Right lobe of liver (tissue), 6 donors: ENCODE data around the gene RPSA. TPM values are rescaled to one million over a fixed set of nuclear protein-coding genes. Genes with fewer than 3 reads are reported as not detected.

Experiments used
- ATAC-seq, 4 donors: fragments of 200-7000 bp; cut with Tn5 transposase; one replicate each; pipeline ENCODE4 v1.9.1; 2020; ENCODE audit warnings: mild to moderate bottlenecking in 4 of 4, moderate library complexity in 4 of 4
- DNase-seq, 3 donors: peaks; one replicate each; pipeline ENCODE4 v3.0.0-alpha.2; 2020
- H3K27ac ChIP-seq, 3 donors: fragments of 200-600 bp; one replicate each; pipeline ENCODE4 v1.8.0; 2022
- H3K27me3 ChIP-seq, 2 donors: fragments of 200-600 bp; one replicate each; pipeline ENCODE4 v1.8.0; 2022
- H3K36me3 ChIP-seq, 4 donors: fragments of 200-600 bp; sonication (generic) in 1 of 4; one replicate each; pipeline versions ENCODE4 v1.5.1 to v1.8.0; 2017 to 2022; ENCODE audit warnings: control low read depth in 1 of 4
- H3K4me1 ChIP-seq, 4 donors: fragments of 200-600 bp; sonication (generic) in 1 of 4; one replicate each; pipeline versions ENCODE4 v1.5.1 to v1.8.0; 2017 to 2022; ENCODE audit warnings: control low read depth in 1 of 4
- H3K4me3 ChIP-seq, 3 donors: fragments of 200-600 bp; one replicate each; pipeline ENCODE4 v1.8.0; 2022
- H3K9me3 ChIP-seq, 4 donors: fragments of 200-600 bp; sonication (generic) in 1 of 4; one replicate each; pipeline versions ENCODE4 v1.5.1 to v1.8.0; 2017 to 2022; ENCODE audit warnings: control low read depth in 1 of 4
- CTCF ChIP-seq, 4 donors: fragments of 200-600 bp in 3 of 4; fragments of 450-650 bp in 1 of 4; IDR thresholded peaks; one replicate each; pipeline versions ENCODE4 v1.5.1 to v1.8.0; 2016 to 2022; ENCODE audit warnings: antibody characterized with exemption in 4 of 4, mild to moderate bottlenecking in 2 of 4
- POLR2A ChIP-seq: fragments of 450-650 bp; IDR thresholded peaks from one replicate; pipeline ENCODE4 v1.6.1; 2017; ENCODE audit warnings: antibody characterized with exemption, mild to moderate bottlenecking
- WGBS: methylation state at CpG from one replicate; pipeline ENCODE4 v1.1.6; 2018; ENCODE audit warnings: low coverage, low lambda C conversion rate; ENCODE audit not compliant: insufficient coverage; ENCODE audit errors: missing lambda C conversion rate; 5-methylcytosine and 5-hydroxymethylcytosine counted together
- intact Hi-C, 2 donors: fragments of 100-400 bp; cut with DNase I; formaldehyde crosslinking; loops; one replicate each; pipeline versions ENCODE4 v1.11.2 to v1.14.1; 2022
- long read RNA-seq: library from polyadenylated mRNA; unstranded; transcript quantifications from one replicate; pipeline ENCODE4 v2.0.0, GENCODE V29; 2019
- total RNA-seq, 6 experiments: library from RNA; depleted of rRNA in 2 of 6; stranded (reverse); fragments of >200 nt in 2 of 6; fragmentation: NEBNext Ultra II Directional in 3 of 6; extraction: Animal tissue kit (Norgen Biotek cat#: 25700) in 3 of 6; gene quantifications; one replicate each; pipeline versions ENCODE4 v1.1.0 to v1.2.4, GENCODE V29; 2016 to 2023
- donor health status: DM: no; HTN: yes; CAD: no.
- donor health status: DM: no; HTN: no; CAD: no.
- donor health status: DM: no; HTN: no; CAD: no.
- donor health status: DM: no; HTN: yes; CAD: no.
- donor health status: DM: no; HTN: yes; CAD: no.

RPSA gene
- 100 to 1,000 TPM; 209 to 448 (median 268) TPM for total RNA-seq
- long read RNA-seq, transcript RPSA-201 (7 exons, 1,171 nt), result major isoform, 138 of 159 reads
- long read RNA-seq, partial matches to known transcripts, result 11 of 159 reads
- long read RNA-seq, other reads (novel, unspliced or antisense), result 6 of 159 reads

- ATAC-seq, result peak; percentile 94 to 98 (median 98)
- Histone ChIP-seq H3K4me1 (peaks cover 0 to 14% (median 3%) of the 10 kb centered on the region in 4 donors), H3K27me3 (no peaks in the 10 kb centered on the region), H3K9me3 (no peaks in the 10 kb centered on the region), H3K4me3 (peak within 1 kb of the TSS; percentile 74 to 96 (median 87)), H3K36me3 (peaks cover 0 to 36% (median 15%) of the 10 kb centered on the region in 4 donors), H3K27ac (peak within 1 kb of the TSS; percentile 67 to 78 (median 72))
- intact Hi-C loops, result no loop called here
- TF ChIP-seq POLR2A (peak; percentile 96), CTCF (IDR thresholded peaks at IDR 0.05) (peak; percentile 23 to 53 (median 42))
- peak; percentile 91 to 96 (median 95) for DNase-seq
- WGBS, result under 1% methylated on average over 41 of the region's 63 CpGs
These were observed at the start of gene RPSA for GRCh38 chr3:39406368-39407258. RPSA (plus strand) TSS chr3:39406720; CDS start chr3:39407654, 934 bp downstream.

GRCh38 chr3:39358333-39358732, 48.2 kb upstream of the RPSA start:
- ATAC-seq, result no peak

GRCh38 chr3:39361252-39361927, 45.1 kb upstream of the RPSA start:
- intact Hi-C loops, result no loop called here
- ATAC-seq, result no peak
- no peak for DNase-seq
- H3K4me1 ChIP-seq, result peaks cover 0 to 8% (median 0%) of the 10 kb centered on the region in 4 donors
- no peak overlapping the region for H3K27ac ChIP-seq
- H3K4me3 ChIP-seq, result no peak overlapping the region
- 63% methylated on average over 7 of the region's 8 CpGs for WGBS
- no peaks in the 10 kb centered on the region for H3K36me3 ChIP-seq
- no peaks in the 10 kb centered on the region for H3K9me3 ChIP-seq
- no peaks in the 10 kb centered on the region for H3K27me3 ChIP-seq
- no peak for TF ChIP-seq POLR2A
- TF ChIP-seq CTCF (IDR thresholded peaks at IDR 0.05), result no peak

More at GRCh38 chr3:39358333-39358732, 48.2 kb upstream of the RPSA start:
- H3K4me1 ChIP-seq, result peaks cover 0 to 8% (median 0%) of the 10 kb centered on the region in 4 donors
- no peaks in the 10 kb centered on the region for H3K36me3 ChIP-seq
- H3K27me3 ChIP-seq, result no peaks in the 10 kb centered on the region
- WGBS, result 85% methylated on average over 3 of the region's 3 CpGs
- TF ChIP-seq POLR2A (no peak), CTCF (IDR thresholded peaks at IDR 0.05) (no peak)
- no peak overlapping the region for H3K4me3 ChIP-seq
- no peak overlapping the region for H3K27ac ChIP-seq
- no peak for DNase-seq
- intact Hi-C loops, result no loop called here
- H3K9me3 ChIP-seq, result no peaks in the 10 kb centered on the region

GRCh38 chr3:39362192-39362591, 44.3 kb upstream of the RPSA start:
- no peak for DNase-seq
- TF ChIP-seq CTCF (IDR thresholded peaks at IDR 0.05), result no peak
- no peak for TF ChIP-seq POLR2A
- ATAC-seq, result no peak
- no peaks in the 10 kb centered on the region for H3K9me3 ChIP-seq
- H3K4me3 ChIP-seq, result no peak overlapping the region
- no peak overlapping the region for H3K27ac ChIP-seq
- peaks cover 0 to 8% (median 0%) of the 10 kb centered on the region in 4 donors for H3K4me1 ChIP-seq
- H3K36me3 ChIP-seq, result no peaks in the 10 kb centered on the region
- H3K27me3 ChIP-seq, result no peaks in the 10 kb centered on the region
- 40% methylated on average over 1 of the region's 3 CpGs for WGBS
- intact Hi-C loops, result no loop called here
